Activated T-helper 17 cell treated with anti-CD3 and anti-CD28 coated beads, Interleukin-2, amount 50 U/mL, for 72 hours (primary cell): ENCODE measurements around the gene C10orf105. TPM values are rescaled to one million over a fixed set of nuclear protein-coding genes. Genes with fewer than 3 reads are reported as not detected.

Experiments used
- ATAC-seq: fragments of 150-1000 bp; cut with Tn5 transposase; replicated peaks from 2 replicates; pipeline ENCODE4 v1.10.0; 2021; ENCODE audit warnings: mild to moderate bottlenecking, moderate library complexity
- H3K27ac Mint-ChIP-seq: one replicate; pipeline ENCODE4 v1.8.0; 2022; ENCODE audit warnings: mixed read lengths
- H3K27me3 Mint-ChIP-seq: one replicate; pipeline ENCODE4 v1.8.0; 2022; ENCODE audit warnings: mixed read lengths
- H3K36me3 Mint-ChIP-seq: one replicate; pipeline ENCODE4 v1.8.0; 2022; ENCODE audit warnings: low read depth, mild to moderate bottlenecking, mixed read lengths
- H3K4me1 Mint-ChIP-seq: one replicate; pipeline ENCODE4 v1.8.0; 2022; ENCODE audit warnings: mixed read lengths
- H3K4me3 Mint-ChIP-seq: one replicate; pipeline ENCODE4 v1.8.0; 2022; ENCODE audit warnings: mild to moderate bottlenecking, mixed read lengths
- H3K9me3 Mint-ChIP-seq: one replicate; pipeline ENCODE4 v1.8.0; 2022; ENCODE audit warnings: mixed read lengths
- total RNA-seq, 2 donors: library from RNA; stranded (reverse); gene quantifications; one replicate each; pipeline ENCODE4 v1.2.3, GENCODE V29; 2022

The C10orf105 gene
- total RNA-seq, 2 donors from 2014 or later: 0.04 to 1.0 TPM

DNA sequence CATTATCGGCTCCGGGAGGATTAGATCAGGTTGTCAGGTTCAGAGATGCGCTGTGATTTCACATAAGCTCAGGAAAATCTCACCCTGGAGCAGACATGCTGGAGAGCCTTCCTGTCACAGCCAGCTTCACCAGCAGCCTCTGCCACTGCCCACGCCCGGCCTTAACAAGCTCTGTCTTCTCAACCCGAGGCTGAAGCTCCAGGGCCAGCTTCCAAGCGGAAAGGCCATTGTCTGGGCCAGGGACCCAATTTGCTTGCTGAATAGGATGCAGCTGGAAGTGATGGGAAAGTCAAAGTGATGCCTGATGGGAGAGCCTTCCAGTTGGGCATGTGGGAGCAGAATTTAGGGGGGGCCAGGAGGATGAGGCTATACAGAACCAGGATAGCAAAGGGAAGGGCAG is 36.3 kb downstream of the C10orf105 start:
- Mint-ChIP-seq H3K36me3 (no peaks in the 10 kb centered on the region), H3K9me3 (peaks cover 4% of the 10 kb centered on the region), H3K27ac (peak overlapping the region; percentile 20), H3K27me3 (no peaks in the 10 kb centered on the region), H3K4me3 (no peak overlapping the region), H3K4me1 (peaks cover 4% of the 10 kb centered on the region)
- no peak for ATAC-seq

DNA sequence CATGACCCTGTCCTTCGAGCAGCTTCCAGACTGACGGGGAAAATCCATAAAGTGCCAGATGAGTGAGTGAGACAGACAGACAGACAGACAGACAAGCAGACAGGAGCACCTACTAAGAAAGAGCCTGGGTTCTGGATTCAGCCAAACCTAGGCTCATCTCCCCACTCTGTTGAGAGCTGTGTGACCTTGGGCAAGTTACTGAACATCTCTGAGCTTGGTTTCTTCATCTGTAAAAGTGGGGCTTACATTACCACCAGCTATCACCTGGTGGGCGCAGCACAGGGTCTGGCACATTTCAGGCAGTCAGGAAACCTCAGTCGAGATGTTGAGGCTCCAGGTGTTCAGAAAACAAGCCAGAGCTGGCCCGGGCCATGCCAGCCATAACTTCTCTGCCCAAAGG is 37.6 kb downstream of the C10orf105 start:
- no peak overlapping the region for H3K27ac Mint-ChIP-seq
- H3K9me3 Mint-ChIP-seq: no peaks in the 10 kb centered on the region
- H3K4me1 Mint-ChIP-seq: no peaks in the 10 kb centered on the region
- H3K36me3 Mint-ChIP-seq: no peaks in the 10 kb centered on the region
- no peaks in the 10 kb centered on the region for H3K27me3 Mint-ChIP-seq
- ATAC-seq: no peak
- H3K4me3 Mint-ChIP-seq: no peak overlapping the region

DNA sequence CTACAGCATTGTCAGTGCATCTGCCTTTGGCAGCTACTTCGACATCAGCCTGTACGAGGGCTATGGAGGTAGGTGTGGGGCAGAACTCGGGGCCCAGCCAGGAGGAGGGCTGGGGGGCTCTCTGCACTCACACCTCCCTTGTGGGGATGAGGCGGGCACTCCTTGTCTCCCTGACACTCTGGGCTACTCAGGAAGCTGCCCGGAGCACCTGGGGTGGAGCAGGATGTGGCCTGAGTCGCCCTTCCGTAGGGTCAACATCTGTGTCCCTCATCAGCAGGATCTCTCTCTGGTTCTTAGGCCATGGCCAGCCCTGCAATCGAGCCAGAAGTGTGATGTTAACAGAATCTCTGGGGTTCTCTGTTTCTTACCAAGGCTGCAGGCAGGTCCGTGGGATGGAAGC is 40.2 kb downstream of the C10orf105 start:
- H3K4me1 Mint-ChIP-seq: no peaks in the 10 kb centered on the region
- H3K27ac Mint-ChIP-seq: no peak overlapping the region

GRCh38 chr10:71678057-71678805 is 41.3 kb downstream of the C10orf105 start:
- H3K4me3 Mint-ChIP-seq: no peak overlapping the region
- no peaks in the 10 kb centered on the region for H3K27me3 Mint-ChIP-seq
- no peak overlapping the region for H3K27ac Mint-ChIP-seq
- H3K36me3 Mint-ChIP-seq: no peaks in the 10 kb centered on the region
- no peaks in the 10 kb centered on the region for H3K9me3 Mint-ChIP-seq
- ATAC-seq: no peak
- no peaks in the 10 kb centered on the region for H3K4me1 Mint-ChIP-seq

More for the DNA sequence above, 40.2 kb downstream of the C10orf105 start:
- H3K9me3 Mint-ChIP-seq: no peaks in the 10 kb centered on the region
- H3K4me3 Mint-ChIP-seq: no peak overlapping the region
- H3K27me3 Mint-ChIP-seq: no peaks in the 10 kb centered on the region
- no peaks in the 10 kb centered on the region for H3K36me3 Mint-ChIP-seq
- ATAC-seq: no peak

DNA sequence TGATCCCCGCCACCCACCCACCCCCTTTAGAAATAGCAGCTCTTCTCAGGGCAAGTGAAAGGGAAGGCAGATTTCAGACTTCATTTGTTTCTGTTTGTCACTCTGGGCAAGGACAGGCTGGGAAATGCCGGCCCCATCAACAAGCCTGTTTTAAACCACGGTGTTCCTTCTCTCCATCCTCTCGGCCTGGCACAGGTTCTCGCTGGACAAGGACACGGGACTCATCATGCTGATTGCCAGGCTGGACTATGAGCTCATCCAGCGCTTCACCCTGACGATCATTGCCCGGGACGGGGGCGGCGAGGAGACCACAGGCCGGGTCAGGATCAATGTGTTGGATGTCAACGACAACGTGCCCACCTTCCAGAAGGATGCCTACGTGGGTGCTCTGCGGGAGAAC is 42.3 kb downstream of the C10orf105 start:
- Mint-ChIP-seq H3K9me3 (no peaks in the 10 kb centered on the region), H3K36me3 (no peaks in the 10 kb centered on the region), H3K4me1 (peaks cover 5% of the 10 kb centered on the region), H3K27me3 (no peaks in the 10 kb centered on the region), H3K4me3 (no peak overlapping the region), H3K27ac (no peak overlapping the region)
- ATAC-seq: no peak

GRCh38 chr10:71675295-71675970 is 44.1 kb downstream of the C10orf105 start:
- Mint-ChIP-seq H3K9me3 (no peaks in the 10 kb centered on the region), H3K36me3 (no peaks in the 10 kb centered on the region), H3K4me1 (peaks cover 5% of the 10 kb centered on the region), H3K27ac (no peak overlapping the region), H3K4me3 (no peak overlapping the region), H3K27me3 (no peaks in the 10 kb centered on the region)
- ATAC-seq: no peak

GRCh38 chr10:71671994-71672946 is 47.3 kb downstream of the C10orf105 start:
- Mint-ChIP-seq H3K27ac (no peak overlapping the region), H3K27me3 (no peaks in the 10 kb centered on the region), H3K4me1 (peaks cover 10% of the 10 kb centered on the region)

GRCh38 chr10:71667387-71667752 is 52.2 kb downstream of the C10orf105 start:
- Mint-ChIP-seq H3K4me3 (no peak overlapping the region), H3K4me1 (peaks cover 7% of the 10 kb centered on the region), H3K9me3 (no peaks in the 10 kb centered on the region), H3K27me3 (peaks cover 6% of the 10 kb centered on the region), H3K27ac (no peak overlapping the region), H3K36me3 (no peaks in the 10 kb centered on the region)
- no peak for ATAC-seq

More at GRCh38 chr10:71671994-71672946, 47.3 kb downstream of the C10orf105 start:
- no peaks in the 10 kb centered on the region for H3K9me3 Mint-ChIP-seq
- ATAC-seq: no peak
- H3K36me3 Mint-ChIP-seq: no peaks in the 10 kb centered on the region
- no peak overlapping the region for H3K4me3 Mint-ChIP-seq

- no peaks in the 10 kb centered on the region for H3K36me3 Mint-ChIP-seq
- peaks cover 7% of the 10 kb centered on the region for H3K4me1 Mint-ChIP-seq
- H3K27me3 Mint-ChIP-seq: peaks cover 6% of the 10 kb centered on the region
- ATAC-seq: no peak
- no peak overlapping the region for H3K4me3 Mint-ChIP-seq
- H3K27ac Mint-ChIP-seq: no peak overlapping the region
- H3K9me3 Mint-ChIP-seq: no peaks in the 10 kb centered on the region
These were observed 52.8 kb downstream of the C10orf105 start for GRCh38 chr10:71666639-71667386.

- H3K36me3 Mint-ChIP-seq: no peaks in the 10 kb centered on the region
- H3K27ac Mint-ChIP-seq: no peak overlapping the region
- peaks cover 6% of the 10 kb centered on the region for H3K27me3 Mint-ChIP-seq
- no peak overlapping the region for H3K4me3 Mint-ChIP-seq
- H3K9me3 Mint-ChIP-seq: no peaks in the 10 kb centered on the region
- ATAC-seq: no peak
- peaks cover 7% of the 10 kb centered on the region for H3K4me1 Mint-ChIP-seq
These were observed 54.1 kb downstream of the C10orf105 start for GRCh38 chr10:71665456-71665855.

GRCh38 chr10:71664585-71664984 is 55.0 kb downstream of the C10orf105 start:
- no peak overlapping the region for H3K4me3 Mint-ChIP-seq
- H3K27me3 Mint-ChIP-seq: peaks cover 6% of the 10 kb centered on the region
- no peaks in the 10 kb centered on the region for H3K36me3 Mint-ChIP-seq
- no peak for ATAC-seq
- H3K27ac Mint-ChIP-seq: no peak overlapping the region
- H3K4me1 Mint-ChIP-seq: peaks cover 7% of the 10 kb centered on the region
- H3K9me3 Mint-ChIP-seq: no peaks in the 10 kb centered on the region

DNA sequence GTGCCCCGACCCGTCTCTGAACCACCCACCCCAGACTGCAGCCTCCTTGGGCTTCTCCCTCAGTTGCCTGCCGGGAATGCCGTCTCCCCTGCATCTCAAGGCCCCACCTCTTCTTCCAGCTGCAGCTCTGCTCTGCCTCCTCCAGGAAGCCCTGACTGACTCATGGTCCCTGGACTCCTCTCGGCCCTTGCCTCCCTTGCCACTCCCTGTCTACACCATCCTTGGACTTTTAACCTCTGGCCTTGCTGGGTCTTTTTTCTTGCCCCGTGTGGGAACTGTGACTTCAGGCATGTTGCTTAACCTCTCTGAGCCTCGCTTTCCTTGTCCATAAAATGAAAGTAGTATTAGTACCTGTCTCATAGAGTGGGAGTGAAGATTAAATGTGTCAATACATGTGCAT is 56.3 kb downstream of the C10orf105 start:
- no peaks in the 10 kb centered on the region for H3K36me3 Mint-ChIP-seq
- peaks cover 6% of the 10 kb centered on the region for H3K27me3 Mint-ChIP-seq
- no peaks in the 10 kb centered on the region for H3K9me3 Mint-ChIP-seq
- H3K27ac Mint-ChIP-seq: no peak overlapping the region
- no peak for ATAC-seq
- peaks cover 7% of the 10 kb centered on the region for H3K4me1 Mint-ChIP-seq
- no peak overlapping the region for H3K4me3 Mint-ChIP-seq

DNA sequence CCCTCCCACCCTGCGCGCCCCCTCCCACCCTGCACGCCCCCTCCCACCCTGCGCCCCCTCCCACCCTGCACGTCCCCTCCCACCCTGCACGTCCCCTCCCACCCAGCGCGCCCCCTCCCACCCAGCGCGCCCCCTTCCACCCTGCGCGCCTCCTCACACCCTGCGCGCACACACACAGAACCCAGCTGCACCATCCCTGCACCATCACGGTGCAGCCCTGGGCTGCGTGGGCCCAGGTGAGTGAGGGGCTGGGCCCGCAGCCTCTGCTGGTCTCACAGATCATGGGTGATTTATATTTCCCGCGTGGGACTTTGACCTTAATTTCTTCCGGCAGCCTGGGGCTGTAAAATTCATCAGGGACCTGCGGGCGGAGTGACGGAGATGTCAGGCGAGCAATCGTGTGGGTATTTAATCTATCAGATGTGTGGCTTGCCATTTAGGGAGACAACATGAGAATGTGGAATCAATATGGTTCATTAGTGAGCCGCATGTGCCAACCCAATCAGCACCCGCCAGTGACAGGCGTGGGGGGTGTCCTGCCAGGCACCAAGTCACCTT is 57.7 kb downstream of the C10orf105 start:
- no peak for ATAC-seq
- Mint-ChIP-seq H3K27me3 (peaks cover 6% of the 10 kb centered on the region), H3K36me3 (no peaks in the 10 kb centered on the region), H3K4me3 (no peak overlapping the region), H3K9me3 (no peaks in the 10 kb centered on the region), H3K4me1 (no peaks in the 10 kb centered on the region), H3K27ac (no peak overlapping the region)
